ENCODE measurements around the gene SLC2A1.
"Not testable (repeated sequence)": the region's sequence is repeated elsewhere in the genome, so short reads cannot be mapped to it uniquely, and the experiment has no call there.

The SLC2A1 gene

GRCh38 chr1:42926879-42927242 lies 31.8 kb downstream of the SLC2A1 start:
- DNase-seq (ENCODE audit: insufficient read length, low spot score) (no peak), FAIRE-seq (peak; percentile 45)
- TF ChIP-seq POU2F2 (IDR thresholded peaks at IDR 0.05; ENCODE audit: low read depth, low read length) (no peak), PAX5 (IDR thresholded peaks at IDR 0.05; ENCODE audit: insufficient read depth, low read length, severe bottlenecking) (no peak), POLR2AphosphoS5 (IDR thresholded peaks at IDR 0.05; ENCODE audit: low read depth, low read length) (no peak), SPI1 (IDR thresholded peaks at IDR 0.05; ENCODE audit: low read depth, low read length) (no peak), POLR2A (IDR thresholded peaks at IDR 0.05; ENCODE audit: low read depth, low read length) (no peak), TAF1 (IDR thresholded peaks at IDR 0.05; ENCODE audit: low read depth, low read length) (no peak)

- TF ChIP-seq POU2F2 (IDR thresholded peaks at IDR 0.05; ENCODE audit: low read depth, low read length): no peak
- TF ChIP-seq TAF1 (IDR thresholded peaks at IDR 0.05; ENCODE audit: low read depth, low read length): no peak
- DNase-seq (ENCODE audit: insufficient read length, low spot score) (no peak), FAIRE-seq (no peak)
These were observed 32.3 kb downstream of the SLC2A1 start for GRCh38 chr1:42926235-42926878.

GRCh38 chr1:42924851-42925760 lies 33.6 kb downstream of the SLC2A1 start:
- FAIRE-seq: no peak
- DNase-seq (ENCODE audit: insufficient read length, low spot score): no peak

GRCh38 chr1:42924082-42924850 lies 34.4 kb downstream of the SLC2A1 start:
- FAIRE-seq (peak; percentile 89), DNase-seq (ENCODE audit: insufficient read length, low spot score) (peak; percentile 92)
- TF ChIP-seq PAX5 (IDR thresholded peaks at IDR 0.05; ENCODE audit: insufficient read depth, low read length, severe bottlenecking) (no peak), POU2F2 (IDR thresholded peaks at IDR 0.05; ENCODE audit: low read depth, low read length) (peak; percentile 44), POLR2A (IDR thresholded peaks at IDR 0.05; ENCODE audit: low read depth, low read length) (peak; percentile 90), POLR2AphosphoS5 (IDR thresholded peaks at IDR 0.05; ENCODE audit: low read depth, low read length) (peak; percentile 85), TAF1 (IDR thresholded peaks at IDR 0.05; ENCODE audit: low read depth, low read length) (peak; percentile 64), SPI1 (IDR thresholded peaks at IDR 0.05; ENCODE audit: low read depth, low read length) (no peak)

More at GRCh38 chr1:42924851-42925760, 33.6 kb downstream of the SLC2A1 start:
- TF ChIP-seq POU2F2 (IDR thresholded peaks at IDR 0.05; ENCODE audit: low read depth, low read length) (no peak), POLR2AphosphoS5 (IDR thresholded peaks at IDR 0.05; ENCODE audit: low read depth, low read length) (0 out of 2 replicates have a peak, but pooled peaks have one; percentile 43)

GRCh38 chr1:42923367-42924081 lies 35.1 kb downstream of the SLC2A1 start:
- FAIRE-seq (no peak), DNase-seq (ENCODE audit: insufficient read length, low spot score) (no peak)
- no peak for TF ChIP-seq PAX5 (IDR thresholded peaks at IDR 0.05; ENCODE audit: insufficient read depth, low read length, severe bottlenecking)

GRCh38 chr1:42922687-42923366 lies 35.8 kb downstream of the SLC2A1 start:
- FAIRE-seq (peak; percentile 93), DNase-seq (ENCODE audit: insufficient read length, low spot score) (peak; percentile 51)
- no peak for TF ChIP-seq POLR2A (IDR thresholded peaks at IDR 0.05; ENCODE audit: low read depth, low read length)
- TF ChIP-seq TAF1 (IDR thresholded peaks at IDR 0.05; ENCODE audit: low read depth, low read length): no peak
- TF ChIP-seq POLR2AphosphoS5 (IDR thresholded peaks at IDR 0.05; ENCODE audit: low read depth, low read length): no peak
- TF ChIP-seq PAX5 (IDR thresholded peaks at IDR 0.05; ENCODE audit: insufficient read depth, low read length, severe bottlenecking): no peak
- no peak for TF ChIP-seq SPI1 (IDR thresholded peaks at IDR 0.05; ENCODE audit: low read depth, low read length)
- TF ChIP-seq POU2F2 (IDR thresholded peaks at IDR 0.05; ENCODE audit: low read depth, low read length): no peak

GRCh38 chr1:42921769-42922168 lies 36.9 kb downstream of the SLC2A1 start:
- DNase-seq (ENCODE audit: insufficient read length, low spot score) (no peak), FAIRE-seq (no peak)
- TF ChIP-seq PAX5 (IDR thresholded peaks at IDR 0.05; ENCODE audit: insufficient read depth, low read length, severe bottlenecking): no peak
- no peak for TF ChIP-seq TAF1 (IDR thresholded peaks at IDR 0.05; ENCODE audit: low read depth, low read length)
- no peak for TF ChIP-seq SPI1 (IDR thresholded peaks at IDR 0.05; ENCODE audit: low read depth, low read length)
- TF ChIP-seq POLR2AphosphoS5 (IDR thresholded peaks at IDR 0.05; ENCODE audit: low read depth, low read length): no peak
- TF ChIP-seq POLR2A (IDR thresholded peaks at IDR 0.05; ENCODE audit: low read depth, low read length): no peak
- no peak for TF ChIP-seq POU2F2 (IDR thresholded peaks at IDR 0.05; ENCODE audit: low read depth, low read length)

GRCh38 chr1:42919651-42920050 lies 39.0 kb downstream of the SLC2A1 start:
- DNase-seq (ENCODE audit: insufficient read length, low spot score); FAIRE-seq: not testable (repeated sequence)

- TF ChIP-seq PAX5 (IDR thresholded peaks at IDR 0.05; ENCODE audit: insufficient read depth, low read length, severe bottlenecking) (no peak), TAF1 (IDR thresholded peaks at IDR 0.05; ENCODE audit: low read depth, low read length) (no peak), POLR2A (IDR thresholded peaks at IDR 0.05; ENCODE audit: low read depth, low read length) (no peak), POU2F2 (IDR thresholded peaks at IDR 0.05; ENCODE audit: low read depth, low read length) (no peak), SPI1 (IDR thresholded peaks at IDR 0.05; ENCODE audit: low read depth, low read length) (no peak), POLR2AphosphoS5 (IDR thresholded peaks at IDR 0.05; ENCODE audit: low read depth, low read length) (no peak)
- DNase-seq (ENCODE audit: insufficient read length, low spot score) (no peak), FAIRE-seq (no peak)
These were observed 41.5 kb downstream of the SLC2A1 start for GRCh38 chr1:42917241-42917495.

Data from GM12891 (cell line).